Right lobe of liver (tissue), 6 donors: ENCODE data around the gene CYTH4. TPM values are rescaled to one million over a fixed set of nuclear protein-coding genes. Genes with fewer than 3 reads are reported as not detected.

ENCODE experiments used
- ATAC-seq, 4 donors: fragments of 200-7000 bp; cut with Tn5 transposase; one replicate each; pipeline ENCODE4 v1.9.1; 2020; ENCODE audit warnings: mild to moderate bottlenecking in 4 of 4, moderate library complexity in 4 of 4
- DNase-seq, 3 donors: peaks; one replicate each; pipeline ENCODE4 v3.0.0-alpha.2; 2020
- H3K27ac ChIP-seq, 3 donors: fragments of 200-600 bp; one replicate each; pipeline ENCODE4 v1.8.0; 2022
- H3K27me3 ChIP-seq, 2 donors: fragments of 200-600 bp; one replicate each; pipeline ENCODE4 v1.8.0; 2022
- H3K36me3 ChIP-seq, 4 donors: fragments of 200-600 bp; sonication (generic) in 1 of 4; one replicate each; pipeline versions ENCODE4 v1.5.1 to v1.8.0; 2017 to 2022; ENCODE audit warnings: control low read depth in 1 of 4
- H3K4me1 ChIP-seq, 4 donors: fragments of 200-600 bp; sonication (generic) in 1 of 4; one replicate each; pipeline versions ENCODE4 v1.5.1 to v1.8.0; 2017 to 2022; ENCODE audit warnings: control low read depth in 1 of 4
- H3K4me3 ChIP-seq, 3 donors: fragments of 200-600 bp; one replicate each; pipeline ENCODE4 v1.8.0; 2022
- H3K9me3 ChIP-seq, 4 donors: fragments of 200-600 bp; sonication (generic) in 1 of 4; one replicate each; pipeline versions ENCODE4 v1.5.1 to v1.8.0; 2017 to 2022; ENCODE audit warnings: control low read depth in 1 of 4
- POLR2A ChIP-seq: fragments of 450-650 bp; IDR thresholded peaks from one replicate; pipeline ENCODE4 v1.6.1; 2017; ENCODE audit warnings: antibody characterized with exemption, mild to moderate bottlenecking
- WGBS: methylation state at CpG from one replicate; pipeline ENCODE4 v1.1.6; 2018; ENCODE audit warnings: low coverage, low lambda C conversion rate; ENCODE audit not compliant: insufficient coverage; ENCODE audit errors: missing lambda C conversion rate; 5-methylcytosine and 5-hydroxymethylcytosine counted together
- intact Hi-C, 2 donors: fragments of 100-400 bp; cut with DNase I; formaldehyde crosslinking; loops; one replicate each; pipeline versions ENCODE4 v1.11.2 to v1.14.1; 2022
- total RNA-seq, 6 experiments: library from RNA; depleted of rRNA in 2 of 6; stranded (reverse); fragments of >200 nt in 2 of 6; fragmentation: NEBNext Ultra II Directional in 3 of 6; extraction: Animal tissue kit (Norgen Biotek cat#: 25700) in 3 of 6; gene quantifications; one replicate each; pipeline versions ENCODE4 v1.1.0 to v1.2.4, GENCODE V29; 2016 to 2023
- TF ChIP-seq, protein P1 (sequence below), 4 donors: fragments of 200-600 bp in 3 of 4; fragments of 450-650 bp in 1 of 4; IDR thresholded peaks; one replicate each; pipeline versions ENCODE4 v1.5.1 to v1.8.0; 2016 to 2022; ENCODE audit warnings: antibody characterized with exemption in 4 of 4, mild to moderate bottlenecking in 2 of 4
- donor health status: DM: no; HTN: yes; CAD: no.
- donor health status: DM: no; HTN: no; CAD: no.
- donor health status: DM: no; HTN: no; CAD: no.
- donor health status: DM: no; HTN: yes; CAD: no.
- donor health status: DM: no; HTN: yes; CAD: no.

CYTH4 gene
- total RNA-seq, 6 experiments from 2014 or later = 2.9 to 12.8 (median 4.0) TPM

DNA sequence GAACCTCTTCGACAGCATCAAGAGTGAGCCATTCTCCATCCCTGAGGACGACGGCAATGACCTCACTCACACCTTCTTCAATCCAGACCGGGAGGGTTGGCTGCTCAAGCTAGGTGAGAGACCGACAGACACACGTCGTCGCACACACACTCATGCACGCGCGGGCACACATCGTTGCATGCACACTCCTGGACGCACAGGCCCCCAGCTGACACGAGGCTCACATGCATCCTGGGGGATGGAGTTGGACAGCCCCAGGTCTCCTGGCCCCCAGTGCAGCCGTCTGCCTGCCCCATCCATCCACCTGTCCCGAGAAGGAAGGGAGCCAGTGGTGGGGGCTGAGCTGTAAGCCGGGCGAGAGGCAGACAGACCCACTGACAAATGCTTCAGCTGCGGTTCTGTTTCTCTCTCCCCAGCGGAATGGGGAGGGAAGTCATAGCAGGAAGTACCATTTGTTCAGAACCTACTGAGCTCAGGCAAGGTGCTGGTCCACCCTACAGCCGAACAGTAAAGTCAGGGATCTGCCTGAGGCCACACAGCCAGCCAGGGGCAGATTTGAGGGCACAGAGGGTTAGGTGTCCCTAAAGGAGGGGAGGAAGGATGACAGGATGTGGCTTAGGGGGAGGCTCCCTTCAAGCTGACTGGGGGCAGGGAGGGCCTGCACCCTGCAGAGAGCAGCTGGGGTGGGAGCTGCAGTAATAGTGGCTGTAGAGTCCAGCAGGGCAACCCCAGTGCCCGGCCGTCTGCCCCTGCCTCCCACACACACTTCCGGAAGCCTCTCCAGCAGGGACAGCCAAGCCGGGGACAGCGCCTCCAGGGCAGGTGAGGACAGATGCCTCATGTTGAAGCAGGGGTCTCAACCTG is 27.1 kb downstream of the CYTH4 start:
- TF ChIP-seq POLR2A = no peak
- TF ChIP-seq, protein P1, sequence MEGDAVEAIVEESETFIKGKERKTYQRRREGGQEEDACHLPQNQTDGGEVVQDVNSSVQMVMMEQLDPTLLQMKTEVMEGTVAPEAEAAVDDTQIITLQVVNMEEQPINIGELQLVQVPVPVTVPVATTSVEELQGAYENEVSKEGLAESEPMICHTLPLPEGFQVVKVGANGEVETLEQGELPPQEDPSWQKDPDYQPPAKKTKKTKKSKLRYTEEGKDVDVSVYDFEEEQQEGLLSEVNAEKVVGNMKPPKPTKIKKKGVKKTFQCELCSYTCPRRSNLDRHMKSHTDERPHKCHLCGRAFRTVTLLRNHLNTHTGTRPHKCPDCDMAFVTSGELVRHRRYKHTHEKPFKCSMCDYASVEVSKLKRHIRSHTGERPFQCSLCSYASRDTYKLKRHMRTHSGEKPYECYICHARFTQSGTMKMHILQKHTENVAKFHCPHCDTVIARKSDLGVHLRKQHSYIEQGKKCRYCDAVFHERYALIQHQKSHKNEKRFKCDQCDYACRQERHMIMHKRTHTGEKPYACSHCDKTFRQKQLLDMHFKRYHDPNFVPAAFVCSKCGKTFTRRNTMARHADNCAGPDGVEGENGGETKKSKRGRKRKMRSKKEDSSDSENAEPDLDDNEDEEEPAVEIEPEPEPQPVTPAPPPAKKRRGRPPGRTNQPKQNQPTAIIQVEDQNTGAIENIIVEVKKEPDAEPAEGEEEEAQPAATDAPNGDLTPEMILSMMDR (IDR thresholded peaks at IDR 0.05) = no peak
- intact Hi-C loops = loop anchor here in 1 of 2 donors (10.0 kb wide), 1 partner anchor 145 kb away; no protein-coding TSS in a partner anchor
- no peaks in the 10 kb centered on the region for H3K27me3 ChIP-seq
- no peaks in the 10 kb centered on the region for H3K9me3 ChIP-seq
- 60% methylated on average over 8 of the region's 26 CpGs for WGBS
- H3K4me1 ChIP-seq = peaks cover 0 to 8% (median 0%) of the 10 kb centered on the region in 4 donors
- no peak overlapping the region for H3K4me3 ChIP-seq
- H3K36me3 ChIP-seq = no peaks in the 10 kb centered on the region
- peak in 3 of 4 donors; percentile 5 to 16 (median 14) for ATAC-seq
- H3K27ac ChIP-seq = peak overlapping the region in 1 of 3 donors; percentile 22
- DNase-seq = no peak

GRCh38 chr22:37310075-37310606 is 27.8 kb downstream of the CYTH4 start:
- no peaks in the 10 kb centered on the region for H3K36me3 ChIP-seq
- H3K4me1 ChIP-seq = peaks cover 0 to 8% (median 0%) of the 10 kb centered on the region in 4 donors
- no peak for TF ChIP-seq POLR2A
- TF ChIP-seq, protein P1 (IDR thresholded peaks at IDR 0.05) = no peak
- no peaks in the 10 kb centered on the region for H3K9me3 ChIP-seq
- H3K27me3 ChIP-seq = no peaks in the 10 kb centered on the region
- no peak overlapping the region for H3K4me3 ChIP-seq
- DNase-seq (no peak), ATAC-seq (no peak)
- intact Hi-C loops = loop anchor here in 1 of 2 donors (10.0 kb wide), 1 partner anchor 145 kb away; no protein-coding TSS in a partner anchor
- 68% methylated on average over 4 of the region's 11 CpGs for WGBS
- no peak overlapping the region for H3K27ac ChIP-seq

GRCh38 chr22:37310815-37311595 is 28.7 kb downstream of the CYTH4 start:
- WGBS = 69% methylated on average over 10 of the region's 25 CpGs
- no peaks in the 10 kb centered on the region for H3K27me3 ChIP-seq
- no peaks in the 10 kb centered on the region for H3K36me3 ChIP-seq
- intact Hi-C loops = loop anchor here in 1 of 2 donors (10.0 kb wide), 1 partner anchor 144 kb away; no protein-coding TSS in a partner anchor
- peaks cover 0 to 8% (median 0%) of the 10 kb centered on the region in 4 donors for H3K4me1 ChIP-seq
- no peaks in the 10 kb centered on the region for H3K9me3 ChIP-seq
- DNase-seq (no peak), ATAC-seq (peak; percentile 26 to 47 (median 36))
- TF ChIP-seq, protein P1 (IDR thresholded peaks at IDR 0.05) = no peak
- no peak for TF ChIP-seq POLR2A
- H3K27ac ChIP-seq = no peak overlapping the region
- no peak overlapping the region for H3K4me3 ChIP-seq

DNA sequence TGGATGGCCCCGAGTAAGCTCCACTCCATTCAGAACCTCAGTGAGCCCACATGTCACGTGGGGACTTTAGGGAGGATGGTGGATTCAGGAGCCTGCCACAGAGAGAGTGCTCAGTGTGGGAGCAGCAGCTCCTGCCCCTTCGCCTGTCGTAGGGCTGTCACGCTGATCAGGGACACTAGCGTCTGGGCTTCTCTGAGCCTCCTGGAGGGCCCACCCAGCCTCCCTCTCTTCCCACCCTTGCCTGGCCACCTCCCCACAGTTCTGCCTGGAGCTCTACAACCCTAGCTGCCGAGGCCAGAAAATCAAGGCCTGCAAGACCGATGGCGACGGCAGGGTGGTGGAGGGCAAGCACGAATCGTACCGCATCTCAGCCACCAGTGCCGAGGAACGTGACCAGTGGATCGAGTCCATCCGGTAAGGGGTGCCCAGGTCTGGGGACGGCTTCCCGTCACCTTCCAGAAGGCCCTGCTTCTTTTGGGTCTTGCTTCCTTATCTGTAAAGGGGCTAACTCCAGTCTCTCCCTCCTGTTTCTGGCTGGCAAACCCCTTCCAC is 29.5 kb downstream of the CYTH4 start:
- no peak for TF ChIP-seq POLR2A
- TF ChIP-seq, protein P1 (IDR thresholded peaks at IDR 0.05) = no peak
- no peak overlapping the region for H3K4me3 ChIP-seq
- intact Hi-C loops = loop anchor here in 1 of 2 donors (10.0 kb wide), 1 partner anchor 143 kb away; no protein-coding TSS in a partner anchor
- H3K27me3 ChIP-seq = no peaks in the 10 kb centered on the region
- H3K9me3 ChIP-seq = no peaks in the 10 kb centered on the region
- H3K4me1 ChIP-seq = peaks cover 0 to 8% (median 0%) of the 10 kb centered on the region in 4 donors
- DNase-seq (no peak), ATAC-seq (no peak)
- 85% methylated on average over 16 of the region's 19 CpGs for WGBS
- H3K36me3 ChIP-seq = no peaks in the 10 kb centered on the region
- H3K27ac ChIP-seq = no peak overlapping the region
